Measurements from ENCODE around the gene TBC1D10A. TPM values are rescaled to one million over a fixed set of nuclear protein-coding genes. Genes with fewer than 3 reads are reported as not detected.

Gene TBC1D10A
- total RNA-seq, 1 donor from 2014 or later, result 6.2 TPM

DNA sequence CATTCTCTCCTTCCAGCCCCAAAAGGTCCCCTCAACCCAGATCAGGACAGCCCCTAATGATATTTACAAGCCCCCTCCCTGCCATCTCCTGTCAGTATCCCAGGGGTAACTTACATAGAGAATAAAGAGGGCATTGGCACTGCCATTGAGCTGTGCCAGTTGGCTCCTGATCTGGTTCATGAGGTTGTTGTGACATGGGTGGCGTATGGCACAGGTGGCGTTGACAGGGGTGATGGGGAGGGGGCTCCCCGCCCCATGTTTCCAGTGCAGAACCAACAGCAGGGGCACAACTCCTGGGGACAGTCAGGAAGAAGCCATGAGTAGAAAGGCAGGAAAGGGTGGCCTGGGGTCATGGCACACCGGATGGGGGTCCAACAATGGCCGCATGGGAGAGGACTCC is 82.1 kb downstream of the TBC1D10A start:
- intact Hi-C loops (cut with micrococcal nuclease), result no loop called here
- DNase-seq (no peak), ATAC-seq (no peak)

- intact Hi-C loops (cut with micrococcal nuclease), result no loop called here
- ATAC-seq, result no peak
- no peak for DNase-seq
Measured at GRCh38 chr22:30244066-30244465, 82.7 kb downstream of the TBC1D10A start.

DNA sequence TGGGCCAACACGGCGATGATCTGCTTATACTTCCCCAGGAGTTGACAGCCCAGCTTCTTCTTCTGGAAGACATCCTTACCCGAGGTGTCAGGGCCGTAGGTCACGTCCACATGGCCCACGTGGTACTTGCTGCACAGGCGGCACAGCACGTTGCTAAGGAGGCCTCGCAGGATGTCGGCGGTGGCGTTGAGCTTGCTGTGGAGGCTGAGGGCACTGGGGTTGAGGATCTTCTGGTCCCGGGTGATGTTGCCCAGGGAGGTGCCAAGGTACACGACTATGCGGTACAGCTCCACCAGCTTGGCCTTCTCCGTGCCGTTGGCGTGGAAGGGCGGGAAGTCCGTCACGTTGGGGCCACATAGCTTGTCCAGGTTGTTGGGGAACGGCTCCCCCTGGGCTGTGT is 83.1 kb downstream of the TBC1D10A start:
- intact Hi-C loops (cut with micrococcal nuclease), result no loop called here
- no peak for ATAC-seq
- no peak for DNase-seq

Other genes starting within 250 kb of the TBC1D10A start
- gene HORMAD2, start 246.5 kb downstream of the TBC1D10A start, total RNA-seq, result not detected
- gene LIF, start 80.2 kb downstream of the TBC1D10A start, total RNA-seq, result 0.64 TPM
- gene OSM, start 60.1 kb downstream of the TBC1D10A start, total RNA-seq, result not detected
- 7.6 TPM for gene CASTOR1, start 37.4 kb downstream of the TBC1D10A start, total RNA-seq
- 104 TPM for gene SF3A1, start 30.0 kb upstream of the TBC1D10A start, total RNA-seq
- 0.37 TPM for gene CCDC157, start 30.1 kb upstream of the TBC1D10A start, total RNA-seq
- 5.4 TPM for gene RNF215, start 60.5 kb upstream of the TBC1D10A start, total RNA-seq
- gene SEC14L2, start 70.1 kb upstream of the TBC1D10A start, total RNA-seq, result 0.82 TPM
- gene MTFP1, start 98.8 kb upstream of the TBC1D10A start, total RNA-seq, result 16.3 TPM
- not detected for gene SEC14L3, start 145.1 kb upstream of the TBC1D10A start, total RNA-seq
- not detected for gene SEC14L4, start 178.8 kb upstream of the TBC1D10A start, total RNA-seq
- gene SEC14L6, start 219.8 kb upstream of the TBC1D10A start, total RNA-seq, result not detected
- 0.57 TPM for gene GAL3ST1, start 247.7 kb upstream of the TBC1D10A start, total RNA-seq

All from left ventricle myocardium superior (tissue), 1 donor.